ENCODE data around the gene DUSP16. TPM values are rescaled to one million over a fixed set of nuclear protein-coding genes. Genes with fewer than 3 reads are reported as not detected.

The DUSP16 gene
- total RNA-seq, 1 experiment from 2014 or later, result 51.9 TPM

DNA sequence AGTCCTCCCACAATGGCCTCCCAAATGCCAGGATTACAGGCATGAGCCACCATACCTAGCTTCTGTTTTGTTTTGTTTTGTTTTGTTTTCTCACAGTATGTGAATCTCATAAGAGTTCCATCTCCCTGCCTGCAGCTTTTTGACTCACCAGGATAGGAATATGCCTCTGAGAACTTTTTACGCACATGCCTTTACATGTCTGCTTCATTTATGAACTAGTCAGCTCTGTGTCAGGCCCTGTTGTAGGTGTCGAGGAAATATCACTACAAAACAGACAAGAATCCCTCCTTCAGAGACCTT is 116.8 kb downstream of the DUSP16 start:
- no peak for ATAC-seq
- ChIA-PET POLR2A (interaction anchor here (0.7 kb wide), 1 partner anchor 28 kb away, joined by 3 read pairs; no protein-coding TSS in a partner anchor), CTCF (no interaction called here)
- peaks cover 26% of the 10 kb centered on the region for H3K4me1 Mint-ChIP-seq
- TF ChIP-seq, protein P1, sequence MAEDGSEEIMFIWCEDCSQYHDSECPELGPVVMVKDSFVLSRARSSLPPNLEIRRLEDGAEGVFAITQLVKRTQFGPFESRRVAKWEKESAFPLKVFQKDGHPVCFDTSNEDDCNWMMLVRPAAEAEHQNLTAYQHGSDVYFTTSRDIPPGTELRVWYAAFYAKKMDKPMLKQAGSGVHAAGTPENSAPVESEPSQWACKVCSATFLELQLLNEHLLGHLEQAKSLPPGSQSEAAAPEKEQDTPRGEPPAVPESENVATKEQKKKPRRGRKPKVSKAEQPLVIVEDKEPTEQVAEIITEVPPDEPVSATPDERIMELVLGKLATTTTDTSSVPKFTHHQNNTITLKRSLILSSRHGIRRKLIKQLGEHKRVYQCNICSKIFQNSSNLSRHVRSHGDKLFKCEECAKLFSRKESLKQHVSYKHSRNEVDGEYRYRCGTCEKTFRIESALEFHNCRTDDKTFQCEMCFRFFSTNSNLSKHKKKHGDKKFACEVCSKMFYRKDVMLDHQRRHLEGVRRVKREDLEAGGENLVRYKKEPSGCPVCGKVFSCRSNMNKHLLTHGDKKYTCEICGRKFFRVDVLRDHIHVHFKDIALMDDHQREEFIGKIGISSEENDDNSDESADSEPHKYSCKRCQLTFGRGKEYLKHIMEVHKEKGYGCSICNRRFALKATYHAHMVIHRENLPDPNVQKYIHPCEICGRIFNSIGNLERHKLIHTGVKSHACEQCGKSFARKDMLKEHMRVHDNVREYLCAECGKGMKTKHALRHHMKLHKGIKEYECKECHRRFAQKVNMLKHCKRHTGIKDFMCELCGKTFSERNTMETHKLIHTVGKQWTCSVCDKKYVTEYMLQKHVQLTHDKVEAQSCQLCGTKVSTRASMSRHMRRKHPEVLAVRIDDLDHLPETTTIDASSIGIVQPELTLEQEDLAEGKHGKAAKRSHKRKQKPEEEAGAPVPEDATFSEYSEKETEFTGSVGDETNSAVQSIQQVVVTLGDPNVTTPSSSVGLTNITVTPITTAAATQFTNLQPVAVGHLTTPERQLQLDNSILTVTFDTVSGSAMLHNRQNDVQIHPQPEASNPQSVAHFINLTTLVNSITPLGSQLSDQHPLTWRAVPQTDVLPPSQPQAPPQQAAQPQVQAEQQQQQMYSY (CRISPR knock-in tag; IDR thresholded peaks at IDR 0.05), result no peak
- TF ChIP-seq, protein P2, sequence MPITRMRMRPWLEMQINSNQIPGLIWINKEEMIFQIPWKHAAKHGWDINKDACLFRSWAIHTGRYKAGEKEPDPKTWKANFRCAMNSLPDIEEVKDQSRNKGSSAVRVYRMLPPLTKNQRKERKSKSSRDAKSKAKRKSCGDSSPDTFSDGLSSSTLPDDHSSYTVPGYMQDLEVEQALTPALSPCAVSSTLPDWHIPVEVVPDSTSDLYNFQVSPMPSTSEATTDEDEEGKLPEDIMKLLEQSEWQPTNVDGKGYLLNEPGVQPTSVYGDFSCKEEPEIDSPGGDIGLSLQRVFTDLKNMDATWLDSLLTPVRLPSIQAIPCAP (CRISPR knock-in tag; IDR thresholded peaks at IDR 0.05), result no peak
- no peak for TF ChIP-seq NFATC4 (CRISPR knock-in tag; IDR thresholded peaks at IDR 0.05)
- H3K27me3 Mint-ChIP-seq (ENCODE audit: low read depth), result no peaks in the 10 kb centered on the region
- no peak overlapping the region; the same call in 1 of the 2 replicates for H3K27ac Mint-ChIP-seq
- H3K4me3 Mint-ChIP-seq, result no peak overlapping the region
- no peaks in the 10 kb centered on the region for H3K36me3 Mint-ChIP-seq
- no peak for DNase-seq (ENCODE audit: low spot score)
- no peaks in the 10 kb centered on the region for H3K9me3 Mint-ChIP-seq

DNA sequence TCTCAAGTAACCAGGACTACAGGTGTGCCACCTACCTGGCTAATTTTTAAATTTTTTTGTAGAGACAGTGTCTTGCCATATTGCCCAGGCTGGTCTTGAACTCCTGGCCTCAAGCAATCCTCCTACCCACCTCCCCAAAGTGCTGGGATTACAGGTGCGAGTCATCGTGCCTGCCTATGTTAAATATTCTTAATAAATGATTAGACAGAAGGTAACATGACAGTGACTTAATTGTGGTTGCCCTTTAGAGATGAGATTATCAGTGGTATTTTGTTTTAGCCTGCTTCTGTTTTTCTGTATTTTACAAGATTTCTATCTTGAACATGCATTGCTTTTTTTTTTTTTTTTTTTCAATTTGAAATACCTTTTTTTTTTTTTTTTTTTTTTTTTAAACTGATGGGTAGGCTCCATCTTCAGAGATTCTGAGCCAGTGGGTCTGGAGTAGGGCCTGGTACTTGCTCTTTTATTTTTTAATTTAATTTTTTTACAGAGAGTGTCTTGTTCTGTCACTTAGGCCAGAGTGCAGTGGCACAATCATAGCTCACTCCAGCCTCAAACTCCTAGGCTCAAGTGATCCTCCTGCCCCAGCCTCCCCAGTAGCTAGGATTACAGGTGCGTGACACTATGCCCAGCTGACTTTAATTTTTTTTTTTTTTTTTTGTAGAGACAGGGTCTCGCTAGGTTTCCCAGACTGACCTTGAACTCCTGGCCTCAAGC is 117.3 kb downstream of the DUSP16 start:
- no peak for TF ChIP-seq TP53 (CRISPR knock-in tag; IDR thresholded peaks at IDR 0.05)
- ChIA-PET CTCF (interaction anchor here (0.7 kb wide), 1 partner anchor 125 kb away, joined by 3 read pairs; no protein-coding TSS in a partner anchor), POLR2A (interaction anchor here (0.7 kb wide), 1 partner anchor 27 kb away, joined by 3 read pairs; no protein-coding TSS in a partner anchor)
- no peak overlapping the region for H3K27ac Mint-ChIP-seq
- no peak overlapping the region for H3K4me3 Mint-ChIP-seq
- no peaks in the 10 kb centered on the region for H3K27me3 Mint-ChIP-seq (ENCODE audit: low read depth)
- H3K4me1 Mint-ChIP-seq, result peaks cover 26% of the 10 kb centered on the region
- H3K9me3 Mint-ChIP-seq, result no peaks in the 10 kb centered on the region
- no peaks in the 10 kb centered on the region for H3K36me3 Mint-ChIP-seq
- DNase-seq (ENCODE audit: low spot score) (no peak), ATAC-seq (no peak)

DNA sequence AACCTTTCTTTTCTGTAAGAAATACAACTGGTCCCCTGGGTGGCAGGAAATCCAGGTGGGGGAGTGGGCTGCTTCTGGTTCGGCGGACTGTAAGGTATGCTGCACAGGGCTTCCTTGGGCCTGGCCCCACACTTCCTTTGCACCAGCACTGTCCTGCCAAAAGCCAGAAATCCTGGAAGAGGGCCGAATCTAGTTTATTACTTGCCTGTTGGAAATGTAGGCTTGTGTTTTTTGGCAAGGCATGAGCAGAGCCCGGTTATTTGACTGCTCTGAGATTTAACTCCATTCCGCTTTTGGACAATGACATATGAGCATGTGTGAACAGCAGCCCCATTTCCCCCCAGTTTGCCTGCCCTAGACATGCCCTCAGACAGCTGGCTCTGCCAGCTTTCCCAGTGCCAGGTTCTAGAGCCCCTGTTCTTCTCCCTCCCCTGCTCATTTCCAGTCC is 119.2 kb downstream of the DUSP16 start:
- ChIA-PET CTCF (interaction anchor here (0.9 kb wide), 1 partner anchor 68 kb away, joined by 3 read pairs; no protein-coding TSS in a partner anchor), POLR2A (no interaction called here)
- Mint-ChIP-seq H3K27me3 (ENCODE audit: low read depth) (no peaks in the 10 kb centered on the region), H3K9me3 (no peaks in the 10 kb centered on the region), H3K4me3 (no peak overlapping the region), H3K27ac (0 out of 2 replicates have a peak overlapping the region, but pooled peaks have one; percentile 28), H3K36me3 (no peaks in the 10 kb centered on the region), H3K4me1 (peaks cover 15% of the 10 kb centered on the region)
- DNase-seq (ENCODE audit: low spot score) (no peak), ATAC-seq (no peak)
- no peak for TF ChIP-seq PRRX2 (CRISPR knock-in tag; IDR thresholded peaks at IDR 0.05)
- TF ChIP-seq ZNF423 (CRISPR knock-in tag; IDR thresholded peaks at IDR 0.05), result no peak
- TF ChIP-seq, protein P3, sequence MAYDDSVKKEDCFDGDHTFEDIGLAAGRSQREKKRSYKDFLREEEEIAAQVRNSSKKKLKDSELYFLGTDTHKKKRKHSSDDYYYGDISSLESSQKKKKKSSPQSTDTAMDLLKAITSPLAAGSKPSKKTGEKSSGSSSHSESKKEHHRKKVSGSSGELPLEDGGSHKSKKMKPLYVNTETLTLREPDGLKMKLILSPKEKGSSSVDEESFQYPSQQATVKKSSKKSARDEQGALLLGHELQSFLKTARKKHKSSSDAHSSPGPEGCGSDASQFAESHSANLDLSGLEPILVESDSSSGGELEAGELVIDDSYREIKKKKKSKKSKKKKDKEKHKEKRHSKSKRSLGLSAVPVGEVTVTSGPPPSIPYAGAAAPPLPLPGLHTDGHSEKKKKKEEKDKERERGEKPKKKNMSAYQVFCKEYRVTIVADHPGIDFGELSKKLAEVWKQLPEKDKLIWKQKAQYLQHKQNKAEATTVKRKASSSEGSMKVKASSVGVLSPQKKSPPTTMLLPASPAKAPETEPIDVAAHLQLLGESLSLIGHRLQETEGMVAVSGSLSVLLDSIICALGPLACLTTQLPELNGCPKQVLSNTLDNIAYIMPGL (CRISPR knock-in tag; IDR thresholded peaks at IDR 0.05), result no peak
- TF ChIP-seq, protein P4, sequence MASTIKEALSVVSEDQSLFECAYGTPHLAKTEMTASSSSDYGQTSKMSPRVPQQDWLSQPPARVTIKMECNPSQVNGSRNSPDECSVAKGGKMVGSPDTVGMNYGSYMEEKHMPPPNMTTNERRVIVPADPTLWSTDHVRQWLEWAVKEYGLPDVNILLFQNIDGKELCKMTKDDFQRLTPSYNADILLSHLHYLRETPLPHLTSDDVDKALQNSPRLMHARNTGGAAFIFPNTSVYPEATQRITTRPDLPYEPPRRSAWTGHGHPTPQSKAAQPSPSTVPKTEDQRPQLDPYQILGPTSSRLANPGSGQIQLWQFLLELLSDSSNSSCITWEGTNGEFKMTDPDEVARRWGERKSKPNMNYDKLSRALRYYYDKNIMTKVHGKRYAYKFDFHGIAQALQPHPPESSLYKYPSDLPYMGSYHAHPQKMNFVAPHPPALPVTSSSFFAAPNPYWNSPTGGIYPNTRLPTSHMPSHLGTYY (CRISPR knock-in tag; IDR thresholded peaks at IDR 0.05), result no peak
- no peak for TF ChIP-seq EMX1 (CRISPR knock-in tag; IDR thresholded peaks at IDR 0.05)
- no peak for TF ChIP-seq NR1H2 (CRISPR knock-in tag; IDR thresholded peaks at IDR 0.05)
- no peak for TF ChIP-seq KAT7 (CRISPR knock-in tag; IDR thresholded peaks at IDR 0.05; ENCODE audit: borderline replicate concordance)
- TF ChIP-seq, protein P5, sequence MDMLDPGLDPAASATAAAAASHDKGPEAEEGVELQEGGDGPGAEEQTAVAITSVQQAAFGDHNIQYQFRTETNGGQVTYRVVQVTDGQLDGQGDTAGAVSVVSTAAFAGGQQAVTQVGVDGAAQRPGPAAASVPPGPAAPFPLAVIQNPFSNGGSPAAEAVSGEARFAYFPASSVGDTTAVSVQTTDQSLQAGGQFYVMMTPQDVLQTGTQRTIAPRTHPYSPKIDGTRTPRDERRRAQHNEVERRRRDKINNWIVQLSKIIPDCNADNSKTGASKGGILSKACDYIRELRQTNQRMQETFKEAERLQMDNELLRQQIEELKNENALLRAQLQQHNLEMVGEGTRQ (CRISPR knock-in tag; IDR thresholded peaks at IDR 0.05), result no peak

All from WTC11 (cell line).